Measurements from ENCODE around the gene AFMID.

The AFMID gene

DNA sequence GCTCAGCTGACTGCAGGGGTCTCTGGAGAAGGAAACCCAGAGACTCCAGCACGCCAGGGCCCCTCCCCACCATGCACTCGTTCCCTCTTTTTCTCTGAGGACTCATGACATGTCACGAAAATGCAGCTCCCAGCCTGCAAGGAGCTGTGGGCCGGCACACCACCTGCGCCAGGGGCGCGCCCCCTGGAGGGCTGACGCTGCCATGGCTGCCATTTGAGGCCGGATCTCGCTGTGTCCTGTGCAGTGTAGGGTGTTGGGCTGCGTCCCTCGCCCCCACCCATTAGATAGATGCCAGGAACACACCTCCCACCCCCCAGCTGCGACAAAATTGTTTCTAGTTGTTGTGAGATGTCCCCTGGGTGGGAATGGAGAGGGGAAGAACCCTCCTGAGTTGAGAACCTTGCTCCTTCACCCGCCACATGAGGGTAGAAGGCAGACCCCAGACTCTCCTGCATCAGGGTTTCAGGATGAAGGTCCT is 10.6 kb upstream of the AFMID start:
- Histone ChIP-seq H3K4me3 (replicated peaks; ENCODE audit: insufficient read depth, low read length) (no peak overlapping the region), H3K27me3 (ENCODE audit: insufficient read depth, poor library complexity, severe bottlenecking) (no peaks in the 10 kb centered on the region), H3K27ac (replicated peaks) (no peak overlapping the region)
- DNase-seq (ENCODE audit: low read depth in 1 of 2, low spot score in 1 of 2): peak in 1 of 2 experiments; percentile 81
- TF ChIP-seq, protein P1, sequence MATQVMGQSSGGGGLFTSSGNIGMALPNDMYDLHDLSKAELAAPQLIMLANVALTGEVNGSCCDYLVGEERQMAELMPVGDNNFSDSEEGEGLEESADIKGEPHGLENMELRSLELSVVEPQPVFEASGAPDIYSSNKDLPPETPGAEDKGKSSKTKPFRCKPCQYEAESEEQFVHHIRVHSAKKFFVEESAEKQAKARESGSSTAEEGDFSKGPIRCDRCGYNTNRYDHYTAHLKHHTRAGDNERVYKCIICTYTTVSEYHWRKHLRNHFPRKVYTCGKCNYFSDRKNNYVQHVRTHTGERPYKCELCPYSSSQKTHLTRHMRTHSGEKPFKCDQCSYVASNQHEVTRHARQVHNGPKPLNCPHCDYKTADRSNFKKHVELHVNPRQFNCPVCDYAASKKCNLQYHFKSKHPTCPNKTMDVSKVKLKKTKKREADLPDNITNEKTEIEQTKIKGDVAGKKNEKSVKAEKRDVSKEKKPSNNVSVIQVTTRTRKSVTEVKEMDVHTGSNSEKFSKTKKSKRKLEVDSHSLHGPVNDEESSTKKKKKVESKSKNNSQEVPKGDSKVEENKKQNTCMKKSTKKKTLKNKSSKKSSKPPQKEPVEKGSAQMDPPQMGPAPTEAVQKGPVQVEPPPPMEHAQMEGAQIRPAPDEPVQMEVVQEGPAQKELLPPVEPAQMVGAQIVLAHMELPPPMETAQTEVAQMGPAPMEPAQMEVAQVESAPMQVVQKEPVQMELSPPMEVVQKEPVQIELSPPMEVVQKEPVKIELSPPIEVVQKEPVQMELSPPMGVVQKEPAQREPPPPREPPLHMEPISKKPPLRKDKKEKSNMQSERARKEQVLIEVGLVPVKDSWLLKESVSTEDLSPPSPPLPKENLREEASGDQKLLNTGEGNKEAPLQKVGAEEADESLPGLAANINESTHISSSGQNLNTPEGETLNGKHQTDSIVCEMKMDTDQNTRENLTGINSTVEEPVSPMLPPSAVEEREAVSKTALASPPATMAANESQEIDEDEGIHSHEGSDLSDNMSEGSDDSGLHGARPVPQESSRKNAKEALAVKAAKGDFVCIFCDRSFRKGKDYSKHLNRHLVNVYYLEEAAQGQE (IDR thresholded peaks at IDR 0.05; ENCODE audit: insufficient replicate concordance, low read depth): no peak
- TF ChIP-seq POLR2AphosphoS5 (IDR thresholded peaks at IDR 0.05; ENCODE audit: low read depth): peak; percentile 29; the same call in 1 of the 2 replicates
- TF ChIP-seq SPI1 (IDR thresholded peaks at IDR 0.05; ENCODE audit: borderline replicate concordance, low read depth): no peak
- TF ChIP-seq, protein P2, sequence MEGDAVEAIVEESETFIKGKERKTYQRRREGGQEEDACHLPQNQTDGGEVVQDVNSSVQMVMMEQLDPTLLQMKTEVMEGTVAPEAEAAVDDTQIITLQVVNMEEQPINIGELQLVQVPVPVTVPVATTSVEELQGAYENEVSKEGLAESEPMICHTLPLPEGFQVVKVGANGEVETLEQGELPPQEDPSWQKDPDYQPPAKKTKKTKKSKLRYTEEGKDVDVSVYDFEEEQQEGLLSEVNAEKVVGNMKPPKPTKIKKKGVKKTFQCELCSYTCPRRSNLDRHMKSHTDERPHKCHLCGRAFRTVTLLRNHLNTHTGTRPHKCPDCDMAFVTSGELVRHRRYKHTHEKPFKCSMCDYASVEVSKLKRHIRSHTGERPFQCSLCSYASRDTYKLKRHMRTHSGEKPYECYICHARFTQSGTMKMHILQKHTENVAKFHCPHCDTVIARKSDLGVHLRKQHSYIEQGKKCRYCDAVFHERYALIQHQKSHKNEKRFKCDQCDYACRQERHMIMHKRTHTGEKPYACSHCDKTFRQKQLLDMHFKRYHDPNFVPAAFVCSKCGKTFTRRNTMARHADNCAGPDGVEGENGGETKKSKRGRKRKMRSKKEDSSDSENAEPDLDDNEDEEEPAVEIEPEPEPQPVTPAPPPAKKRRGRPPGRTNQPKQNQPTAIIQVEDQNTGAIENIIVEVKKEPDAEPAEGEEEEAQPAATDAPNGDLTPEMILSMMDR (IDR thresholded peaks at IDR 0.05; ENCODE audit: insufficient read depth, low read length): peak; percentile 95
- TF ChIP-seq GABPA (IDR thresholded peaks at IDR 0.05; ENCODE audit: low read depth): no peak

DNA sequence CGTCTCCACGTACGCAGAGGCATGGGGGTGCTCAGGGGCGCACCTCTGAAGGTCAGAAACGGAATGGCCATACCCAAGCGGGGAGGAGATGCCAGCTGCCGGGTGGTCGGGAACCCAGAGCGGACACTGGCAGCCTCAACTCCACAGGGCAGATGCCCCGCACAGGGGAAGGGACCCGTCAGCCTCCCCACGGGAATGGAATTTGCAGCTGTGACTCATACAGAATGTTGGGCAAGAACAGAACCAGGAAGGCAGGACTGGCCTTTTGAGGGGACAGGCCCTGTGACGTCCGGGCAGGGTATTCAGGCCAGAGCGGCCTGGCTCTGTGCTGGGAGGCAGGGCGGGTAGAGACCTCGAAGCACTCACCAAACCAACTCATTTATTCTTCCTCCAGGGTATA is 7.8 kb upstream of the AFMID start:
- Histone ChIP-seq H3K27ac (replicated peaks) (no peak overlapping the region), H3K4me3 (replicated peaks; ENCODE audit: insufficient read depth, low read length) (no peak overlapping the region), H3K27me3 (ENCODE audit: insufficient read depth, poor library complexity, severe bottlenecking) (no peaks in the 10 kb centered on the region)
- TF ChIP-seq, protein P1 (IDR thresholded peaks at IDR 0.05; ENCODE audit: insufficient replicate concordance, low read depth): no peak
- TF ChIP-seq, protein P2 (IDR thresholded peaks at IDR 0.05; ENCODE audit: insufficient read depth, low read length): no peak
- TF ChIP-seq POLR2AphosphoS5 (IDR thresholded peaks at IDR 0.05; ENCODE audit: low read depth): no peak
- TF ChIP-seq GABPA (IDR thresholded peaks at IDR 0.05; ENCODE audit: low read depth): no peak
- TF ChIP-seq SPI1 (IDR thresholded peaks at IDR 0.05; ENCODE audit: borderline replicate concordance, low read depth): no peak
- DNase-seq (ENCODE audit: low read depth in 1 of 2, low spot score in 1 of 2): no peak

DNA sequence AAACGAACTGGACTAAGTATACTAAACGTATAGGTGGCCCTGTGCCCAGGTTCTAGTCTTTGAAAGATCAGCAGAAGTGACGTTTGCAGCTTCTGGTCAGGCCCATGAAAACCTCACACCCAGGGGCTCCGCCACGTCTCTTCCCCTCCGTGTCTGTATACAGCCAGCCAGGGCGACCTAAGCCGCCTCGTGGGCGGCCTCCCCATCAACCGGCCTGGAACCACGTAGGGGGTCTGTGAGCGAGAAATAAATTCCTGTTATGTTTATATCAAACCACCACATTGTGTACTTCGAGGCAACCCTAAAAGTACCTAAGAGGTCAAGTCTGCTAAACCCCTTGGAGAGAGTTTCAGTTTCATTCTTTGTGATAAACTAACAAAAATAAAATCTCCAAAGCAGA is 7.1 kb upstream of the AFMID start:
- H3K27ac ChIP-seq (replicated peaks): no peak overlapping the region

More for the DNA sequence above, 7.1 kb upstream of the AFMID start:
- no peak for DNase-seq (ENCODE audit: low read depth in 1 of 2, low spot score in 1 of 2)
- Histone ChIP-seq H3K4me3 (replicated peaks; ENCODE audit: insufficient read depth, low read length) (no peak overlapping the region), H3K27me3 (ENCODE audit: insufficient read depth, poor library complexity, severe bottlenecking) (no peaks in the 10 kb centered on the region)
- TF ChIP-seq, protein P1 (IDR thresholded peaks at IDR 0.05; ENCODE audit: insufficient replicate concordance, low read depth): no peak
- TF ChIP-seq GABPA (IDR thresholded peaks at IDR 0.05; ENCODE audit: low read depth): no peak
- TF ChIP-seq POLR2AphosphoS5 (IDR thresholded peaks at IDR 0.05; ENCODE audit: low read depth): no peak
- no peak for TF ChIP-seq SPI1 (IDR thresholded peaks at IDR 0.05; ENCODE audit: borderline replicate concordance, low read depth)
- TF ChIP-seq, protein P2 (IDR thresholded peaks at IDR 0.05; ENCODE audit: insufficient read depth, low read length): no peak
